Osteoblast (primary cell): ENCODE measurements around the gene NRCAM. TPM values are rescaled to one million over a fixed set of nuclear protein-coding genes. Genes with fewer than 3 reads are reported as not detected.

ENCODE experiments used
- DNase-seq: peaks from one replicate; pipeline ENCODE4 v3.0.0; 2011; ENCODE audit warnings: low spot score, mixed read lengths; ENCODE audit not compliant: insufficient read length; ENCODE audit errors: missing footprints
- H2AFZ ChIP-seq: 2 replicates; pipeline ENCODE4 v1.6.0; 2011; ENCODE audit warnings: mild to moderate bottlenecking, low read length
- H3K27ac ChIP-seq: 2 replicates; pipeline ENCODE4 v1.5.1; 2011; ENCODE audit warnings: mild to moderate bottlenecking, low read depth, low read length, moderate library complexity
- H3K27me3 ChIP-seq: 2 replicates; pipeline ENCODE4 v1.6.0; 2012; ENCODE audit warnings: mild to moderate bottlenecking, control low read depth, inconsistent platforms, low read length, moderate library complexity; ENCODE audit not compliant: insufficient read depth
- H3K36me3 ChIP-seq: 2 replicates; pipeline ENCODE4 v1.5.1; 2011; ENCODE audit warnings: mild to moderate bottlenecking, low read length, control low read depth, moderate library complexity; ENCODE audit not compliant: insufficient read depth
- H3K4me1 ChIP-seq: 2 replicates; pipeline ENCODE4 v1.5.1; 2011; ENCODE audit warnings: mild to moderate bottlenecking, low read length, control low read depth, moderate library complexity; ENCODE audit not compliant: insufficient read depth
- H3K4me2 ChIP-seq: 2 replicates; pipeline ENCODE4 v1.6.0; 2011; ENCODE audit warnings: mild to moderate bottlenecking, low read length; ENCODE audit not compliant: insufficient read depth
- H3K4me3 ChIP-seq: fragments of 200-600 bp; sonication (generic); 3 replicates; pipeline ENCODE4 v1.5.1; 2012; ENCODE audit warnings: mild to moderate bottlenecking, low read length, inconsistent platforms; ENCODE audit not compliant: insufficient read depth
- H3K79me2 ChIP-seq: 2 replicates; pipeline ENCODE4 v1.6.0; 2012; ENCODE audit warnings: mild to moderate bottlenecking, low read length, control low read depth, inconsistent platforms; ENCODE audit not compliant: insufficient read depth
- H3K9me3 ChIP-seq: 2 replicates; pipeline ENCODE4 v1.5.1; 2011; ENCODE audit warnings: low read depth, low read length, control low read depth
- H4K20me1 ChIP-seq: 2 replicates; pipeline ENCODE4 v1.6.0; 2012; ENCODE audit warnings: mild to moderate bottlenecking, low read length, control low read depth; ENCODE audit not compliant: insufficient read depth
- CTCF ChIP-seq: IDR thresholded peaks from 2 replicates; pipeline ENCODE4 v1.5.1; 2011; ENCODE audit warnings: mild to moderate bottlenecking, low read depth, low read length, moderate library complexity; ENCODE audit errors: extremely low read depth
- total RNA-seq: library from RNA; depleted of rRNA; stranded (reverse); fragments of >200 nt; gene quantifications from 2 replicates; pipeline ENCODE4 v1.2.3, GENCODE V29; 2012

NRCAM gene
- total RNA-seq, 1 donor, result 2.2 TPM

- H3K27me3 ChIP-seq, result no peaks in the 10 kb centered on the region
- TF ChIP-seq CTCF, result no peak
- no peak overlapping the region for H3K4me2 ChIP-seq
- peaks cover 11% of the 10 kb centered on the region for H3K36me3 ChIP-seq
- H3K79me2 ChIP-seq, result no peaks in the 10 kb centered on the region
- H2AFZ ChIP-seq, result no peak overlapping the region
- no peaks in the 10 kb centered on the region for H4K20me1 ChIP-seq
- DNase-seq, result no peak
- H3K9me3 ChIP-seq, result no peaks in the 10 kb centered on the region
- no peak overlapping the region for H3K27ac ChIP-seq
- no peak overlapping the region for H3K4me3 ChIP-seq
- no peaks in the 10 kb centered on the region for H3K4me1 ChIP-seq
These were observed 42.2 kb upstream of the NRCAM start for GRCh38 chr7:108498481-108498880.

- H3K27ac ChIP-seq, result no peak overlapping the region
- H3K4me1 ChIP-seq, result peaks cover 2% of the 10 kb centered on the region
- TF ChIP-seq CTCF, result peak; percentile 81
- DNase-seq, result peak; percentile 48
- H3K27me3 ChIP-seq, result no peaks in the 10 kb centered on the region
- H3K36me3 ChIP-seq, result peaks cover 11% of the 10 kb centered on the region
- H3K4me2 ChIP-seq, result no peak overlapping the region
- H3K79me2 ChIP-seq, result no peaks in the 10 kb centered on the region
- H2AFZ ChIP-seq, result no peak overlapping the region
- H4K20me1 ChIP-seq, result no peaks in the 10 kb centered on the region
- no peak overlapping the region for H3K4me3 ChIP-seq
- no peaks in the 10 kb centered on the region for H3K9me3 ChIP-seq
These were observed 41.0 kb upstream of the NRCAM start for GRCh38 chr7:108497082-108497725.

- no peak for TF ChIP-seq CTCF
- no peaks in the 10 kb centered on the region for H3K9me3 ChIP-seq
- DNase-seq, result peak; percentile 11
- H3K27me3 ChIP-seq, result no peaks in the 10 kb centered on the region
- no peaks in the 10 kb centered on the region for H3K36me3 ChIP-seq
- no peak overlapping the region for H2AFZ ChIP-seq
- no peak overlapping the region for H3K27ac ChIP-seq
- H3K4me2 ChIP-seq, result no peak overlapping the region
- H3K4me3 ChIP-seq, result no peak overlapping the region
- peaks cover 2% of the 10 kb centered on the region for H3K4me1 ChIP-seq
- H3K79me2 ChIP-seq, result no peaks in the 10 kb centered on the region
- H4K20me1 ChIP-seq, result no peaks in the 10 kb centered on the region
These were observed 36.5 kb upstream of the NRCAM start for GRCh38 chr7:108492742-108493141.

- Histone ChIP-seq H3K79me2 (no peaks in the 10 kb centered on the region), H3K9me3 (no peaks in the 10 kb centered on the region), H3K4me1 (peaks cover 10% of the 10 kb centered on the region), H3K27me3 (no peaks in the 10 kb centered on the region), H2AFZ (no peak overlapping the region), H3K27ac (no peak overlapping the region), H3K4me3 (no peak overlapping the region), H4K20me1 (no peaks in the 10 kb centered on the region), H3K36me3 (no peaks in the 10 kb centered on the region), H3K4me2 (no peak overlapping the region)
- DNase-seq, result no peak
- no peak for TF ChIP-seq CTCF
These were observed 32.7 kb upstream of the NRCAM start for GRCh38 chr7:108488768-108489538.
